Stimulated activated CD8-positive, alpha-beta memory T cell treated with anti-CD3 and anti-CD28 coated beads, Interleukin-2, amount 100 ng/mL, for 48 hours (primary cell): Measurements from ENCODE around the gene MAGI1.
"Not testable (repeated sequence)": the region's sequence is repeated elsewhere in the genome, so short reads cannot be mapped to it uniquely, and the experiment has no call there.

Source experiments
- DNase-seq, 2 donors: peaks; one replicate each; pipeline ENCODE4 v3.0.0-alpha.2; 2020; ENCODE audit warnings: low read depth in 2 of 2

MAGI1 gene

GRCh38 chr3:65563861-65564260 lies 474.9 kb downstream of the MAGI1 start:
- no peak for DNase-seq

GRCh38 chr3:65562447-65562846 lies 476.3 kb downstream of the MAGI1 start:
- DNase-seq: no peak

- DNase-seq: no peak
Measured at GRCh38 chr3:65561617-65562016, 477.1 kb downstream of the MAGI1 start.

- no peak for DNase-seq
Measured at GRCh38 chr3:65560901-65561300, 477.8 kb downstream of the MAGI1 start.

GRCh38 chr3:65560133-65560532 lies 478.6 kb downstream of the MAGI1 start:
- DNase-seq: no peak

GRCh38 chr3:65559643-65560042 lies 479.1 kb downstream of the MAGI1 start:
- no peak for DNase-seq

GRCh38 chr3:65558826-65559225 lies 479.9 kb downstream of the MAGI1 start:
- no peak for DNase-seq

GRCh38 chr3:65557899-65558564 lies 480.7 kb downstream of the MAGI1 start:
- no peak for DNase-seq

GRCh38 chr3:65556934-65557577 lies 481.7 kb downstream of the MAGI1 start:
- DNase-seq: no peak

GRCh38 chr3:65552434-65552833 lies 486.3 kb downstream of the MAGI1 start:
- no peak for DNase-seq

- DNase-seq: no peak
Measured at GRCh38 chr3:65551945-65552344, 486.8 kb downstream of the MAGI1 start.

GRCh38 chr3:65550137-65550536 lies 488.6 kb downstream of the MAGI1 start:
- no peak for DNase-seq

GRCh38 chr3:65549626-65549959 lies 489.1 kb downstream of the MAGI1 start:
- no peak for DNase-seq

- DNase-seq: no peak
Measured at GRCh38 chr3:65548848-65549625, 489.7 kb downstream of the MAGI1 start.

- no peak for DNase-seq
Measured at GRCh38 chr3:65545429-65545828, 493.3 kb downstream of the MAGI1 start.

GRCh38 chr3:65543391-65543790 lies 495.3 kb downstream of the MAGI1 start:
- DNase-seq: not testable (repeated sequence)

GRCh38 chr3:65540666-65541065 lies 498.1 kb downstream of the MAGI1 start:
- no peak for DNase-seq

GRCh38 chr3:65539616-65540015 lies 499.1 kb downstream of the MAGI1 start:
- DNase-seq: no peak

- no peak for DNase-seq
Measured at GRCh38 chr3:65538101-65538500, 500.6 kb downstream of the MAGI1 start.

GRCh38 chr3:65537109-65537508 lies 501.6 kb downstream of the MAGI1 start:
- DNase-seq: no peak

- no peak for DNase-seq
Measured at GRCh38 chr3:65535260-65535659, 503.5 kb downstream of the MAGI1 start.

- no peak for DNase-seq
Measured at GRCh38 chr3:65534805-65535204, 503.9 kb downstream of the MAGI1 start.

GRCh38 chr3:65532749-65533148 lies 506.0 kb downstream of the MAGI1 start:
- DNase-seq: no peak
